ENCODE data around the gene CNBP.

CNBP gene

DNA sequence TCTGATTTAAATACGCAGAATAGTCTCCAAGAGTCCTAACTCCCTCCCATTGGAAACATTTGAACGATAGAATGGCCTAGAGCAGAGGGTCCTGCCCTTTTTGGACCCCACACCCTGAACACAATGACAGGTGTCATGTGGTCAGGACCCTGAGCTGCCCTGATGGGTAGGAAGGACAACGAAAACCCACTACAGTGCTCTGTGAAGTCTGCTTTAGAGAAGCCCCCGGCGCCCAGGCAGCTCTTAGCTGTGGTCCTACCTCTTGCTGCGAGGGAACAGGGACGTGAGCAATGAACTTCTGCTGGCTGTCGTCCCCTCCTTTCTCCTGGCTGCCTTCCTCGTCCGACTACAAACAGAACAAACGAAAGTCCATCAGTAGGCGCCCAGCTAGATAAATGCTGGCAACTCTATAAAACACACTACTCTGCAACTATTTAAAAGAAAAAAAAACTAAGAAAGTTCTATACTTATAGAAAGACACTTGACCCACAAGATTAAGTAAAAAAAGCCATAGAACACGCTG, 53.3 kb downstream of the CNBP start:
- peaks cover 10% of the 10 kb centered on the region for H3K4me1 Mint-ChIP-seq
- no peak overlapping the region for H3K27ac Mint-ChIP-seq
- H3K36me3 Mint-ChIP-seq (ENCODE audit: low read depth): peaks cover 28% of the 10 kb centered on the region
- ATAC-seq (no peak), DNase-seq (no peak)
- no peaks in the 10 kb centered on the region for H3K9me3 Mint-ChIP-seq
- no peaks in the 10 kb centered on the region for H3K27me3 Mint-ChIP-seq
- no peak overlapping the region for H3K4me3 Mint-ChIP-seq

- ATAC-seq (no peak), DNase-seq (no peak)
- Mint-ChIP-seq H3K4me3 (no peak overlapping the region), H3K27ac (no peak overlapping the region), H3K36me3 (ENCODE audit: low read depth) (peaks cover 19% of the 10 kb centered on the region), H3K27me3 (no peaks in the 10 kb centered on the region), H3K9me3 (no peaks in the 10 kb centered on the region), H3K4me1 (peaks cover 11% of the 10 kb centered on the region)
Observed at GRCh38 chr3:129128357-129129155, 55.1 kb downstream of the CNBP start.

GRCh38 chr3:129126726-129127280, 56.9 kb downstream of the CNBP start:
- peak overlapping the region; percentile 79 for H3K27ac Mint-ChIP-seq
- H3K4me3 Mint-ChIP-seq: no peak overlapping the region
- H3K27me3 Mint-ChIP-seq: no peaks in the 10 kb centered on the region
- peaks cover 9% of the 10 kb centered on the region for H3K36me3 Mint-ChIP-seq (ENCODE audit: low read depth)
- H3K9me3 Mint-ChIP-seq: no peaks in the 10 kb centered on the region
- no peak for DNase-seq
- ATAC-seq: no peak
- peaks cover 16% of the 10 kb centered on the region for H3K4me1 Mint-ChIP-seq

GRCh38 chr3:129123314-129124060, 60.2 kb downstream of the CNBP start:
- ATAC-seq (no peak), DNase-seq (no peak)
- H3K4me1 Mint-ChIP-seq: peaks cover 37% of the 10 kb centered on the region
- no peaks in the 10 kb centered on the region for H3K9me3 Mint-ChIP-seq
- no peaks in the 10 kb centered on the region for H3K27me3 Mint-ChIP-seq
- H3K36me3 Mint-ChIP-seq (ENCODE audit: low read depth): peaks cover 15% of the 10 kb centered on the region
- H3K4me3 Mint-ChIP-seq: peak overlapping the region; percentile 45
- H3K27ac Mint-ChIP-seq: no peak overlapping the region

DNA sequence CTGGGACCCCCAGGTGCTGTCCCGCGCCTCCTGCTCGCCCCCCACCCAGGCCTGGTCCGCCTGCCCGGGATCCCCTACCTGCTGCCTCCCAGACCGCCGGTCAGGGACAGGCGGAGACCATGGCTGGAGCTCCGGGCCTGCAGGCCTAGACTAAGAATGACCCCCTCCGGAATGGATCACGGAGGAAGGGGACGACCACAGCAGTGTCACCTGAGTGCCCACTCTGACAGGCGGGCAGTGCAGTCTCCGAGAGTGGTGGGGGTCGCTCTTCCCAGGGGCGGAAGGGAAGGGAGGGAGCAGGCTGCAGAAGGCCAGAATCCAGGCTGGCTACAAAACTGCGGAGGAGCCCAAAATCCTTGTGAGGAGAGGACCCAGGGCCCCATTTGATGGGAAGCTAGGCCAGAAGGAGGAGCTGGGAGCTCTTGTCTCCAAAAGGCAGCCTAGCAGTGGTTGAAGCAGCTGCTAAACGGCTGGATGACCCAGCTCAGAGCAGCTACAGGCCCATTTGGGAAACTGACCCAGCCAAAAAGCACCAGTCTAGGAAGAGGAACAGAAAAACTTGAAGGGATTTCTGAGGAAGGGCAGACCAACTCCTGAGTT, 61.2 kb downstream of the CNBP start:
- ATAC-seq (no peak), DNase-seq (no peak)
- Mint-ChIP-seq H3K4me3 (peak overlapping the region; percentile 50), H3K9me3 (no peaks in the 10 kb centered on the region), H3K36me3 (ENCODE audit: low read depth) (peaks cover 23% of the 10 kb centered on the region), H3K4me1 (peaks cover 47% of the 10 kb centered on the region), H3K27me3 (no peaks in the 10 kb centered on the region), H3K27ac (peak overlapping the region; percentile 39)

- H3K27ac Mint-ChIP-seq: peak within 1 kb of the TSS; percentile 89
- ATAC-seq (peak; percentile 53), DNase-seq (peak; percentile 89)
- peak within 1 kb of the TSS; percentile 91 for H3K4me3 Mint-ChIP-seq
- peaks cover 29% of the 10 kb centered on the region for H3K36me3 Mint-ChIP-seq (ENCODE audit: low read depth)
- no peaks in the 10 kb centered on the region for H3K27me3 Mint-ChIP-seq
- no peaks in the 10 kb centered on the region for H3K9me3 Mint-ChIP-seq
- H3K4me1 Mint-ChIP-seq: peaks cover 53% of the 10 kb centered on the region
Observed at GRCh38 chr3:129121792-129122411, 61.8 kb downstream of the CNBP start, which contains the start of gene RAB43. TSS of gene RAB43 (minus strand) at chr3:129121804. CDS start at chr3:129121489, 315 bp downstream.

- Mint-ChIP-seq H3K27me3 (no peaks in the 10 kb centered on the region), H3K36me3 (ENCODE audit: low read depth) (peaks cover 35% of the 10 kb centered on the region), H3K9me3 (no peaks in the 10 kb centered on the region), H3K27ac (peak overlapping the region; percentile 89), H3K4me1 (peaks cover 60% of the 10 kb centered on the region), H3K4me3 (peak overlapping the region; percentile 91)
- peak; percentile 25 for ATAC-seq
- DNase-seq: no peak
Observed at GRCh38 chr3:129121016-129121791, 62.5 kb downstream of the CNBP start.

- peak overlapping the region; percentile 89 for H3K27ac Mint-ChIP-seq
- peaks cover 67% of the 10 kb centered on the region for H3K4me1 Mint-ChIP-seq
- DNase-seq (peak; percentile 91), ATAC-seq (peak; percentile 73)
- no peaks in the 10 kb centered on the region for H3K27me3 Mint-ChIP-seq
- peaks cover 35% of the 10 kb centered on the region for H3K36me3 Mint-ChIP-seq (ENCODE audit: low read depth)
- no peaks in the 10 kb centered on the region for H3K9me3 Mint-ChIP-seq
- peak overlapping the region; percentile 91 for H3K4me3 Mint-ChIP-seq
Observed at GRCh38 chr3:129120254-129121004, 63.3 kb downstream of the CNBP start.

DNA sequence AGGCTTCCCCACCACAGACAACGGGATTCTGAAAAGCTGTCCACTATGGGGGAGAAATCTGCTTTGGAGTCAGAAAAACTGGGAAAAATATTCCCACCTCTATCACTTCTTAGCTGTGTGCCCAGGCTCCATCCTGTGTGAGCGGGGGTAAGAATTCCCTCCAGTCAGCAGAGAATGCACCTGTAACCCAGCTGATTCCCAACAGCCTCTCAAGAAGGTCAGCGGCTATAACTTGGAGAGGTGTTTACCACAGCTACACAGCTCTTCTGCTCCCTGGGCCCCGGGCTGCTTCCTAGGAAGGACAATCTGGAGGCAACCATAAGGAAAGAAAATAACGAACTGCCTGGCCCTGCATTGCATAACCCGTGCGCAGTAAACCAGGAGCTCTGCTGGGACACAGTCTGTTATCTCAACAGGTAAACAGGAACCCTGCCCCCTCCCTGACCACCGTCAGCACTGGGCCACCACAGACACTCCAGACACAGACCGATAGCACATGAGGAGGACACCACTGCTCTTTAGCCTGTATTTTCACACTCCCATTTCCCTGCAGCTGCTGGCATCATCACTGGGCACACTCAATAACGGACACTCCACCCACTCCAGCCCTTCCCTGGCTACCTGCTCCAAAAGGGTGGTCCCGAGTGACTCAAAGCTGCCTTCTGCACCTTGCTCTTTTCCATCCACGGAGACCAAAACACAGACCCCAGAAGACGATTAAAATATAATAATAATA, 64.2 kb downstream of the CNBP start:
- no peak for DNase-seq
- peaks cover 74% of the 10 kb centered on the region for H3K4me1 Mint-ChIP-seq
- peaks cover 38% of the 10 kb centered on the region for H3K36me3 Mint-ChIP-seq (ENCODE audit: low read depth)
- H3K27ac Mint-ChIP-seq: peak overlapping the region; percentile 89
- ATAC-seq: no peak
- H3K27me3 Mint-ChIP-seq: no peaks in the 10 kb centered on the region
- no peaks in the 10 kb centered on the region for H3K9me3 Mint-ChIP-seq
- H3K4me3 Mint-ChIP-seq: peak overlapping the region; percentile 91

DNA sequence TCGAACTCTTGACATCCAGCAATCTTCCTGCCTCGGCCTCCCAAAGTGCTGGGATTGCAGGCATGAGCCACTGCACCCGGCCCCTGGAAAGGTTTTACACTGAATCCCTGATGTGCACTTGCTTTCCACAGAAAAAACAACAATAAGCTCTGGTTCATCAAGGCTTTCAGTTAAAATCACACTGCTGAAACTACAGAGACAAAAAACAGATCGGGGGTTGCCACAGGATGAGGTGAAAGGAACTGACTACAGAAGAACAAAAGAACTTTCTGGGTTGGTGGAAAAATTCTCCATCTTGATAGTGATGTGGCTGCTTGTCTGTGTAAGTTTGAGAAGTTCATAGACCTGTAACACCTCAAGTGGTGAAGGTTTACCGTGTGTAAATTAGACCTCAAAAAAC, 65.0 kb downstream of the CNBP start:
- Mint-ChIP-seq H3K27me3 (no peaks in the 10 kb centered on the region), H3K36me3 (ENCODE audit: low read depth) (peaks cover 38% of the 10 kb centered on the region), H3K4me3 (peak overlapping the region; percentile 91), H3K4me1 (peaks cover 82% of the 10 kb centered on the region), H3K9me3 (no peaks in the 10 kb centered on the region), H3K27ac (peak overlapping the region; percentile 89)
- ATAC-seq: peak; percentile 5
- DNase-seq: no peak
